K562 (cell line): ENCODE measurements around the gene SSR2. TPM values are rescaled to one million over a fixed set of nuclear protein-coding genes. Genes with fewer than 3 reads are reported as not detected.
A peak's percentile ranks its signal among the peaks of the same experiment; 100 is the strongest.

ENCODE experiments used
- ATAC-seq: fragments of 200-7000 bp; cut with Tn5 transposase; 3 replicates; pipeline ENCODE4 v1.9.1; 2020; ENCODE audit warnings: moderate library complexity
- BruUV-seq: library from RNA; stranded (reverse); fragments of 400-500 nt; replicated peaks from 2 replicates; lab custom pipeline; 2021; lab: Mats Ljungman, UMichigan
- CTCF ChIA-PET: fragments of 300-600 bp; formaldehyde crosslinking; extraction: SDS; loops from one replicate; lab custom pipeline; 2021; ENCODE audit warnings: low intra/inter-chr PET ratio; lab: Yijun Ruan, JAX
- POLR2A ChIA-PET: fragments of 300-600, 350-650 bp; sonication (Branson Sonifier 250); formaldehyde crosslinking; extraction: SDS; loops from one replicate; lab custom pipeline; 2021; ENCODE audit warnings: antibody characterized with exemption, inconsistent platforms; lab: Yijun Ruan, JAX
- DNase-seq, 4 experiments: peaks; one replicate each; pipeline versions ENCODE4 v3.0.0 to v3.0.0-alpha.2; 2011 to 2018; ENCODE audit warnings: low spot score in 3 of 4, mixed read lengths in 3 of 4; ENCODE audit errors: extremely low read depth in 1 of 4
- FAIRE-seq: peaks from 2 replicates; lab custom pipeline; 2011; peaks lifted over from hg19 to GRCh38; lab: Jason Lieb, UNC
- H2AFZ ChIP-seq: 2 replicates; pipeline ENCODE4 v1.6.0; 2011; ENCODE audit warnings: low read depth, low read length, control low read depth, inconsistent platforms
- H3K27ac ChIP-seq: fragments of 200-600 bp; 3 replicates; pipeline ENCODE4 v1.8.0; 2011; ENCODE audit warnings: low read depth, mild to moderate bottlenecking, control low read depth, inconsistent platforms, low read length, moderate library complexity, mixed read lengths; ENCODE audit errors: extremely low read depth
- H3K27me3 ChIP-seq, 2 experiments: fragments of 300-600 bp in 1 of 2; 2 replicates in 1 of 2; 3 replicates in 1 of 2; pipeline versions ENCODE4 v1.6.0 to v1.8.0; 2011; ENCODE audit warnings: inconsistent platforms in 2 of 2, low read length in 2 of 2, mild to moderate bottlenecking in 1 of 2, mixed read lengths in 1 of 2, moderate library complexity in 1 of 2; ENCODE audit not compliant: control insufficient read depth in 2 of 2, insufficient read depth in 2 of 2
- H3K36me3 ChIP-seq: fragments of 300-600 bp; 3 replicates; pipeline ENCODE4 v1.8.0; 2011; ENCODE audit warnings: mild to moderate bottlenecking, low read length, inconsistent platforms; ENCODE audit not compliant: control insufficient read depth, insufficient read depth
- H3K4me1 ChIP-seq, 2 experiments: fragments of 200-600 bp in 1 of 2; replicated peaks in 1 of 2; 2 replicates in 1 of 2; 3 replicates in 1 of 2; pipeline versions ENCODE4 v1.5.1 to v1.8.0; 2011; ENCODE audit warnings: inconsistent platforms in 2 of 2, low read length in 2 of 2, mild to moderate bottlenecking in 1 of 2, mixed read lengths in 1 of 2, moderate library complexity in 1 of 2; ENCODE audit not compliant: control insufficient read depth in 2 of 2, insufficient read depth in 2 of 2
- H3K4me2 ChIP-seq: 2 replicates; pipeline ENCODE4 v1.6.1; 2011; ENCODE audit warnings: low read length, control low read depth, inconsistent platforms, mixed read lengths; ENCODE audit not compliant: insufficient read depth
- H3K4me3 ChIP-seq: fragments of 200-600 bp; sonication (generic), shearing (Covaris generic); 2 replicates; pipeline ENCODE4 v1.5.1; 2016; ENCODE audit warnings: control low read depth, inconsistent platforms
- H3K79me2 ChIP-seq: fragments of 200-600 bp; 3 replicates; pipeline ENCODE4 v1.8.0; 2011; ENCODE audit warnings: low read length, inconsistent platforms; ENCODE audit not compliant: control insufficient read depth, insufficient read depth
- H3K9ac ChIP-seq, 2 experiments: 2 replicates each; pipeline versions ENCODE4 v1.6.0 to v1.6.1; 2011; ENCODE audit warnings: low read depth in 2 of 2, low read length in 2 of 2, control low read depth in 1 of 2, inconsistent platforms in 1 of 2, mild to moderate bottlenecking in 1 of 2, mixed read lengths in 1 of 2; ENCODE audit not compliant: insufficient read depth in 1 of 2
- H3K9me1 ChIP-seq: one replicate; pipeline ENCODE4 v1.6.0; 2011; ENCODE audit warnings: inconsistent platforms, mild to moderate bottlenecking, low read length, moderate library complexity; ENCODE audit not compliant: control insufficient read depth, insufficient read depth
- H3K9me3 ChIP-seq: replicated peaks from 2 replicates; pipeline ENCODE4 v1.5.1; 2011; ENCODE audit warnings: low read depth, low read length, inconsistent platforms; ENCODE audit not compliant: control insufficient read depth, insufficient read depth
- H4K20me1 ChIP-seq: replicated peaks from 2 replicates; pipeline ENCODE4 v1.6.1; 2011; ENCODE audit warnings: low read length, inconsistent platforms, mixed read lengths; ENCODE audit not compliant: control insufficient read depth, insufficient read depth
- CXXC5 ChIP-seq: fragments of 250-450 bp; sonication (Bioruptor Pico); IDR thresholded peaks from 2 replicates; pipeline ENCODE4 v1.8.0; 2022; ENCODE audit warnings: inconsistent platforms, mild to moderate bottlenecking, moderate library complexity
- FOXJ2 ChIP-seq: fragments of 200-800 bp; sonication (Bioruptor generic); IDR thresholded peaks from 2 replicates; pipeline ENCODE4 v1.6.1; 2016; ENCODE audit warnings: missing genetic modification characterization, missing compliant biosample characterization
- MEF2D ChIP-seq: conservative IDR thresholded peaks from 2 replicates; pipeline ENCODE4 v1.6.1; 2016; ENCODE audit warnings: low read depth, missing genetic modification characterization, missing compliant biosample characterization
- MYC ChIP-seq, 2 experiments: fragments of 250-450 bp in 1 of 2; sonication (Bioruptor Pico) in 1 of 2; IDR thresholded peaks; 2 replicates each; pipeline versions ENCODE4 v1.5.1 to v1.6.1; 2012 to 2021; ENCODE audit warnings: low read depth in 2 of 2, borderline replicate concordance in 1 of 2, improper control_type of control experiment in 1 of 2, low read length in 1 of 2, mild to moderate bottlenecking in 1 of 2, moderate library complexity in 1 of 2
- NR3C1 ChIP-seq: sonication (generic); formaldehyde crosslinking; IDR thresholded peaks from 2 replicates; pipeline ENCODE4 v1.8.1; 2022; ENCODE audit warnings: missing genetic modification reagents
- SIN3A ChIP-seq, 2 experiments: fragments of 150-350 bp in 1 of 2; IDR thresholded peaks; 2 replicates each; pipeline ENCODE4 v1.6.1; 2011 to 2016; ENCODE audit warnings: borderline replicate concordance in 2 of 2, low read depth in 2 of 2, low read length in 2 of 2, mild to moderate bottlenecking in 2 of 2, moderate library complexity in 2 of 2; ENCODE audit not compliant: control insufficient read depth in 1 of 2
- SP1 ChIP-seq: sonication (generic); formaldehyde crosslinking; IDR thresholded peaks from 2 replicates; pipeline ENCODE4 v1.8.1; 2022; ENCODE audit warnings: mild to moderate bottlenecking, missing genetic modification reagents
- WGBS: fragments of 100-300 bp; shearing (Covaris generic); methylation state at CpG from one replicate; pipeline ENCODE4 v1.1.6; 2016; ENCODE audit warnings: low coverage, mixed read lengths; ENCODE audit not compliant: insufficient coverage; ENCODE audit errors: missing lambda C conversion rate; 5-methylcytosine and 5-hydroxymethylcytosine counted together
- in situ Hi-C: fragments of 300-500 bp; cut with MboI; formaldehyde crosslinking; loops from 4 replicates; pipeline ENCODE4 v1.15.0; 2018; ENCODE audit warnings: inconsistent platforms, mixed read lengths
- intact Hi-C: fragments of 100-400 bp; cut with micrococcal nuclease; formaldehyde crosslinking; loops from 2 replicates; pipeline ENCODE4 v1.14.2; 2022
- polyA plus RNA-seq, 8 experiments: library from polyadenylated mRNA; depleted of rRNA in 4 of 8; stranded (reverse) in 5 of 8; unstranded in 3 of 8; fragments of >200 nt; fragmentation: Nextera tagmentation in 2 of 8; fragmentation: Illumina TruSeq in 1 of 8; extraction: Ambion mirVana in 2 of 8; extraction: Trizol in 1 of 8; gene quantifications; 2 replicates each; pipeline versions ENCODE4 v1.2.1 to v1.2.3, GENCODE V29; 2011 to 2014; ENCODE audit warnings: inconsistent platforms in 1 of 8, missing spikeins in 1 of 8
- total RNA-seq, 7 experiments: library from RNA; depleted of rRNA in 6 of 7; stranded (reverse); fragments of >200 nt in 6 of 7; fragmentation: Illumina TruSeq in 2 of 7; extraction: Trizol in 2 of 7; gene quantifications; 2 replicates each; pipeline versions ENCODE4 v1.2.1 to v1.2.3, GENCODE V29; 2011 to 2021; ENCODE audit warnings: low replicate concordance in 1 of 7
- TF ChIP-seq, protein P1 (sequence below): fragments of 250-450 bp; sonication (Bioruptor Pico); IDR thresholded peaks from 2 replicates; pipeline ENCODE4 v1.9.0; 2021; ENCODE audit warnings: mild to moderate bottlenecking, inconsistent platforms
- TF ChIP-seq, protein P2 (sequence below): sonication (generic); formaldehyde crosslinking; IDR thresholded peaks from 2 replicates; pipeline ENCODE4 v1.8.0; 2022; ENCODE audit warnings: mild to moderate bottlenecking, missing genetic modification reagents

SSR2 gene
- total and polyA plus RNA-seq, 9 of the 15 experiments (the other 6 are each of a cell fraction or from before 2014, with no cell fraction given), result 161 to 411 (median 240) TPM

DNA sequence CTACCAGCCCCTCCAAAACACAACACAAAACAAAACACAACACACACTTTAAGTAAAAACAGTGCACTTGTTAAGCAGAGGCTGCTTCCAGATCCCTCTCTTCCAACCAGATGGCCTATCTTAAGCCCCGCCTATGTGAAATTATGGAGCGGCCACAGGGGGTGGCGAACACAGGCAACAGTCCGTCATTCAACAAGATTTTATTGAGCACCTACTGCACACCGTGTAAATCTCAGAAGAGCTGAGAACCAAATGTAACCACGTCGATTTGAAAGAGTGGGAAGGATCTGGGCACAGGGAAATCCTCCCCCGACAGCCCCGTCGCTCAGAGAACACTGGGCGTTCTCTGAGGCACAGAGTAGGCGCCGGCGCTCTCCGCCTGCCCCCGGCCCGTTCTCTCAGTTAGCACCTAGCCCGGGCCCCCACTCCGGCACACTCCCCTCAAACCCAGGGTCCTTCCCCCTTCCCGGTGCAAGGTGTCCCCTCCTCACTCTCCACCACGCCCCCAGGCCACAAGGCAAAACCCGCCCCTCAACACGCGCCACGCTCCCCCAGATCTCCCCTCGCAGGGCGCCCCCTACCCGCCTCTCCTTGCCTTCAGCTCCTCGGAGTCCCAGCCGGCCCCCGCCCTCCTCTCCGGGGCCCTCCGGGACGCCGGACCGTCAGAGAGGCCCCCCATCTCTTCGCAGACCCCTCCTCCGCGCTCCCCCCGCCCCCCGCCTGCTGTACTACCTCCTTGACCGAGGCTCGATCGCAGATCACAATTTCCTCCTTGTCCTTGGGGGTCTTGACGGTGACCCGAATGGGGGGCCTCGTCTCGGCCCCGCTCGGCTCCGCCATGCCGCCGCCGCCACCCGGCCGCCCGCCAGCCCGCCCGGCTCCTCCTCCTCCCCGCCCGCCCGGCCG lies 32.4 kb upstream of the SSR2 start:
- Histone ChIP-seq H2AFZ (peak overlapping the region; percentile 92), H3K27me3 (no peaks in the 10 kb centered on the region), H3K9me3 (no peaks in the 10 kb centered on the region), H3K9ac (peak overlapping the region; percentile 82 to 93), H3K9me1 (no peaks in the 10 kb centered on the region), H3K4me2 (peak overlapping the region; percentile 92), H3K4me3 (peak overlapping the region; percentile 64), H3K4me1 (peaks cover 16 to 23% of the 10 kb centered on the region in 2 experiments; a peak in 4 of 5 replicates), H3K27ac (peak overlapping the region; percentile 98), H4K20me1 (peaks cover 3% of the 10 kb centered on the region; the same call in 1 of the 2 replicates), H3K36me3 (peaks cover 54% of the 10 kb centered on the region), H3K79me2 (peaks cover 42% of the 10 kb centered on the region)
- intact Hi-C loops (loop anchor here (5.0 kb wide), 2 partner anchors 71 to 116 kb away; no protein-coding TSS in a partner anchor), in situ Hi-C loops (no loop called here)
- BruUV-seq, result TSS peak; percentile 36
- ChIA-PET POLR2A (interaction anchor here (0.6 to 1.0 kb wide), 6 partner anchors 10 to 353 kb away, joined by 3 to 4 read pairs (median 3); no protein-coding TSS in a partner anchor), CTCF (interaction anchor here (0.6 kb wide), 2 partner anchors 13 to 87 kb away, joined by 3 to 4 read pairs; no protein-coding TSS in a partner anchor)
- DNase-seq, result peak; percentile 82 to 89 (median 84)
- WGBS, result under 1% methylated on average over 39 of the region's 63 CpGs
- peak; percentile 90 for FAIRE-seq
- ATAC-seq, result peak; percentile 60
- peak; percentile 38; the same call in 1 of the 2 replicates for TF ChIP-seq CXXC5 (CRISPR knock-in tag)
- peak; percentile 86 for TF ChIP-seq MYC (IDR thresholded peaks at IDR 0.05; ENCODE audit: low read depth, low read length)
- no peak for TF ChIP-seq MYC (CRISPR knock-in tag; IDR thresholded peaks at IDR 0.05; ENCODE audit: borderline replicate concordance, low read depth)
- TF ChIP-seq, protein P1, sequence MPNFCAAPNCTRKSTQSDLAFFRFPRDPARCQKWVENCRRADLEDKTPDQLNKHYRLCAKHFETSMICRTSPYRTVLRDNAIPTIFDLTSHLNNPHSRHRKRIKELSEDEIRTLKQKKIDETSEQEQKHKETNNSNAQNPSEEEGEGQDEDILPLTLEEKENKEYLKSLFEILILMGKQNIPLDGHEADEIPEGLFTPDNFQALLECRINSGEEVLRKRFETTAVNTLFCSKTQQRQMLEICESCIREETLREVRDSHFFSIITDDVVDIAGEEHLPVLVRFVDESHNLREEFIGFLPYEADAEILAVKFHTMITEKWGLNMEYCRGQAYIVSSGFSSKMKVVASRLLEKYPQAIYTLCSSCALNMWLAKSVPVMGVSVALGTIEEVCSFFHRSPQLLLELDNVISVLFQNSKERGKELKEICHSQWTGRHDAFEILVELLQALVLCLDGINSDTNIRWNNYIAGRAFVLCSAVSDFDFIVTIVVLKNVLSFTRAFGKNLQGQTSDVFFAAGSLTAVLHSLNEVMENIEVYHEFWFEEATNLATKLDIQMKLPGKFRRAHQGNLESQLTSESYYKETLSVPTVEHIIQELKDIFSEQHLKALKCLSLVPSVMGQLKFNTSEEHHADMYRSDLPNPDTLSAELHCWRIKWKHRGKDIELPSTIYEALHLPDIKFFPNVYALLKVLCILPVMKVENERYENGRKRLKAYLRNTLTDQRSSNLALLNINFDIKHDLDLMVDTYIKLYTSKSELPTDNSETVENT, result 0 out of 2 replicates have a peak, but pooled peaks have one; percentile 9
- no peak for TF ChIP-seq NR3C1 (CRISPR knock-in tag)
- TF ChIP-seq SIN3A (IDR thresholded peaks at IDR 0.05; ENCODE audit: borderline replicate concordance in 2 of 2, control insufficient read depth in 1 of 2, low read depth in 2 of 2, low read length in 2 of 2), result peak in 1 of 2 experiments; percentile 70; a peak in 2 of 4 replicates
- TF ChIP-seq, protein P2, sequence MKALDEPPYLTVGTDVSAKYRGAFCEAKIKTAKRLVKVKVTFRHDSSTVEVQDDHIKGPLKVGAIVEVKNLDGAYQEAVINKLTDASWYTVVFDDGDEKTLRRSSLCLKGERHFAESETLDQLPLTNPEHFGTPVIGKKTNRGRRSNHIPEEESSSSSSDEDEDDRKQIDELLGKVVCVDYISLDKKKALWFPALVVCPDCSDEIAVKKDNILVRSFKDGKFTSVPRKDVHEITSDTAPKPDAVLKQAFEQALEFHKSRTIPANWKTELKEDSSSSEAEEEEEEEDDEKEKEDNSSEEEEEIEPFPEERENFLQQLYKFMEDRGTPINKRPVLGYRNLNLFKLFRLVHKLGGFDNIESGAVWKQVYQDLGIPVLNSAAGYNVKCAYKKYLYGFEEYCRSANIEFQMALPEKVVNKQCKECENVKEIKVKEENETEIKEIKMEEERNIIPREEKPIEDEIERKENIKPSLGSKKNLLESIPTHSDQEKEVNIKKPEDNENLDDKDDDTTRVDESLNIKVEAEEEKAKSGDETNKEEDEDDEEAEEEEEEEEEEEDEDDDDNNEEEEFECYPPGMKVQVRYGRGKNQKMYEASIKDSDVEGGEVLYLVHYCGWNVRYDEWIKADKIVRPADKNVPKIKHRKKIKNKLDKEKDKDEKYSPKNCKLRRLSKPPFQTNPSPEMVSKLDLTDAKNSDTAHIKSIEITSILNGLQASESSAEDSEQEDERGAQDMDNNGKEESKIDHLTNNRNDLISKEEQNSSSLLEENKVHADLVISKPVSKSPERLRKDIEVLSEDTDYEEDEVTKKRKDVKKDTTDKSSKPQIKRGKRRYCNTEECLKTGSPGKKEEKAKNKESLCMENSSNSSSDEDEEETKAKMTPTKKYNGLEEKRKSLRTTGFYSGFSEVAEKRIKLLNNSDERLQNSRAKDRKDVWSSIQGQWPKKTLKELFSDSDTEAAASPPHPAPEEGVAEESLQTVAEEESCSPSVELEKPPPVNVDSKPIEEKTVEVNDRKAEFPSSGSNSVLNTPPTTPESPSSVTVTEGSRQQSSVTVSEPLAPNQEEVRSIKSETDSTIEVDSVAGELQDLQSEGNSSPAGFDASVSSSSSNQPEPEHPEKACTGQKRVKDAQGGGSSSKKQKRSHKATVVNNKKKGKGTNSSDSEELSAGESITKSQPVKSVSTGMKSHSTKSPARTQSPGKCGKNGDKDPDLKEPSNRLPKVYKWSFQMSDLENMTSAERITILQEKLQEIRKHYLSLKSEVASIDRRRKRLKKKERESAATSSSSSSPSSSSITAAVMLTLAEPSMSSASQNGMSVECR (CRISPR knock-in tag), result 0 out of 2 replicates have a peak, but pooled peaks have one; percentile 35
- no peak for TF ChIP-seq MEF2D
- no peak for TF ChIP-seq FOXJ2 (tag)
- TF ChIP-seq SP1 (CRISPR knock-in tag), result peak; percentile 58; the same call in 1 of the 2 replicates
